GM12878 (cell line): ENCODE measurements around the gene CAMTA1. TPM values are rescaled to one million over a fixed set of nuclear protein-coding genes. Genes with fewer than 3 reads are reported as not detected.

Experiments used
- ATAC-seq: fragments of 200-7000 bp; cut with Tn5 transposase; 3 replicates; pipeline ENCODE4 v1.9.1; 2020; ENCODE audit warnings: mild to moderate bottlenecking, moderate library complexity
- BruUV-seq: library from RNA; stranded (reverse); fragments of 400-500 nt; replicated peaks from 2 replicates; lab custom pipeline; 2021; lab: Mats Ljungman, UMichigan
- CTCF ChIA-PET: fragments of 300-600 bp; sonication (Branson Sonifier 250); formaldehyde crosslinking; extraction: SDS; loops from one replicate; lab custom pipeline; 2021; ENCODE audit warnings: inconsistent platforms; lab: Yijun Ruan, JAX
- POLR2A ChIA-PET: fragments of 350-600 bp; formaldehyde crosslinking; extraction: SDS; loops from one replicate; lab custom pipeline; 2021; ENCODE audit warnings: inconsistent platforms; lab: Charles Lee
- RAD21 ChIA-PET: fragments of 300-600 bp; sonication (Branson Sonifier 250); formaldehyde crosslinking; loops from one replicate; lab custom pipeline; 2023; ENCODE audit warnings: antibody characterized with exemption; ENCODE audit not compliant: unreplicated experiment; lab: Charles Lee
- SMC1A ChIA-PET: fragments of 300-600 bp; sonication (Branson Sonifier 250); formaldehyde crosslinking; loops from one replicate; lab custom pipeline; 2023; ENCODE audit not compliant: unreplicated experiment, uncharacterized antibody; lab: Charles Lee
- DNase-seq: peaks from one replicate; pipeline ENCODE4 v3.0.0-alpha.2; 2011; ENCODE audit warnings: low read depth, low spot score
- FAIRE-seq: peaks from 3 replicates; lab custom pipeline; 2011; peaks lifted over from hg19 to GRCh38; lab: Jason Lieb, UNC
- H2AFZ ChIP-seq: 2 replicates; pipeline ENCODE4 v1.6.0; 2011; ENCODE audit warnings: low read depth, low read length, control low read depth; ENCODE audit not compliant: control insufficient read depth
- H3K27ac ChIP-seq: 2 replicates; pipeline ENCODE4 v1.5.1; 2011; ENCODE audit warnings: control low read depth; ENCODE audit not compliant: control insufficient read depth, insufficient read depth
- H3K27me3 ChIP-seq, 2 experiments: replicated peaks in 1 of 2; 2 replicates each; pipeline versions ENCODE4 v1.6.0 to v1.6.1; 2011; ENCODE audit warnings: low read length in 1 of 2; ENCODE audit not compliant: control insufficient read depth in 2 of 2, insufficient read depth in 2 of 2
- H3K36me3 ChIP-seq, 2 experiments: 2 replicates each; pipeline ENCODE4 v1.5.1; 2011; ENCODE audit warnings: low read length in 1 of 2; ENCODE audit not compliant: control insufficient read depth in 2 of 2, insufficient read depth in 2 of 2
- H3K4me1 ChIP-seq: 2 replicates; pipeline ENCODE4 v1.6.1; 2011; ENCODE audit warnings: mild to moderate bottlenecking, low read length, moderate library complexity, mixed read lengths; ENCODE audit not compliant: control insufficient read depth, insufficient read depth
- H3K4me2 ChIP-seq: 2 replicates; pipeline ENCODE4 v1.6.0; 2011; ENCODE audit warnings: control low read depth; ENCODE audit not compliant: control insufficient read depth, insufficient read depth
- H3K4me3 ChIP-seq: fragments of 200-600 bp; sonication (generic); 2 replicates; pipeline ENCODE4 v1.5.1; 2016
- H3K79me2 ChIP-seq: 2 replicates; pipeline ENCODE4 v1.6.0; 2011; ENCODE audit warnings: low read length; ENCODE audit not compliant: control insufficient read depth, insufficient read depth
- H3K9ac ChIP-seq: 2 replicates; pipeline ENCODE4 v1.8.0; 2011; ENCODE audit warnings: low read length, control low read depth, mixed read lengths; ENCODE audit not compliant: control insufficient read depth, insufficient read depth
- H3K9me3 ChIP-seq: replicated peaks from 3 replicates; pipeline ENCODE4 v1.5.1; 2011; ENCODE audit warnings: mild to moderate bottlenecking, low read length; ENCODE audit not compliant: control insufficient read depth, insufficient read depth
- H4K20me1 ChIP-seq: 2 replicates; pipeline ENCODE4 v1.6.0; 2011; ENCODE audit not compliant: control insufficient read depth, insufficient read depth
- BACH1 ChIP-seq: fragments of 450-650 bp; IDR thresholded peaks from 2 replicates; pipeline ENCODE4 v1.6.1; 2017; ENCODE audit warnings: mild to moderate bottlenecking, borderline replicate concordance
- BCLAF1 ChIP-seq: fragments of 450-650 bp; IDR thresholded peaks from 2 replicates; pipeline ENCODE4 v1.6.1; 2017; ENCODE audit warnings: antibody characterized with exemption, mild to moderate bottlenecking, moderate library complexity
- CBFB ChIP-seq: IDR thresholded peaks from 2 replicates; pipeline ENCODE4 v1.6.1; 2016; ENCODE audit warnings: antibody characterized with exemption, low read depth
- CBX5 ChIP-seq: sonication (generic); IDR thresholded peaks from 2 replicates; pipeline ENCODE4 v1.6.1; 2016; ENCODE audit warnings: low read depth, moderate library complexity, mild to moderate bottlenecking, inconsistent platforms
- CHD1 ChIP-seq: IDR thresholded peaks from 2 replicates; pipeline ENCODE4 v1.6.1; 2012; ENCODE audit warnings: low read depth, low read length, improper control_type of control experiment
- FOXM1 ChIP-seq: IDR thresholded peaks from 2 replicates; pipeline ENCODE4 v1.6.1; 2012; ENCODE audit warnings: low read depth, mild to moderate bottlenecking, inconsistent platforms, low read length, moderate library complexity
- GATAD2B ChIP-seq: fragments of 450-650 bp; conservative IDR thresholded peaks from 2 replicates; pipeline ENCODE4 v1.6.1; 2017; ENCODE audit warnings: low read depth, mild to moderate bottlenecking, moderate library complexity
- MYB ChIP-seq: fragments of 150-350 bp; IDR thresholded peaks from 2 replicates; pipeline ENCODE4 v1.6.1; 2014; ENCODE audit warnings: mild to moderate bottlenecking, low read depth, low read length, borderline replicate concordance
- NFYB ChIP-seq: IDR thresholded peaks from 2 replicates; pipeline ENCODE4 v1.6.1; 2011; ENCODE audit warnings: low read depth, mild to moderate bottlenecking, low read length, improper control_type of control experiment, moderate library complexity; ENCODE audit not compliant: insufficient read depth
- NKRF ChIP-seq: fragments of 450-650 bp; conservative IDR thresholded peaks from 2 replicates; pipeline ENCODE4 v1.6.1; 2017; ENCODE audit warnings: mild to moderate bottlenecking, moderate library complexity
- PBX3 ChIP-seq: IDR thresholded peaks from 2 replicates; pipeline ENCODE4 v1.6.1; 2011; ENCODE audit warnings: mild to moderate bottlenecking, low read depth, low read length, moderate library complexity; ENCODE audit not compliant: insufficient replicate concordance
- PML ChIP-seq: IDR thresholded peaks from 2 replicates; pipeline ENCODE4 v1.6.1; 2012; ENCODE audit warnings: low read length, inconsistent platforms
- RCOR1 ChIP-seq: conservative IDR thresholded peaks from 2 replicates; pipeline ENCODE4 v1.6.1; 2012; ENCODE audit warnings: low read depth, low read length, improper control_type of control experiment
- SUZ12 ChIP-seq: fragments of 200-600 bp; sonication (generic); IDR thresholded peaks from one replicate; pipeline ENCODE4 v1.6.1; 2018; ENCODE audit warnings: antibody characterized with exemption, mild to moderate bottlenecking; ENCODE audit not compliant: unreplicated experiment
- TARDBP ChIP-seq: IDR thresholded peaks from 2 replicates; pipeline ENCODE4 v1.6.1; 2016; ENCODE audit warnings: borderline replicate concordance
- TCF3 ChIP-seq: IDR thresholded peaks from 2 replicates; pipeline ENCODE4 v1.6.1; 2012; ENCODE audit warnings: low read depth, mild to moderate bottlenecking, low read length, borderline replicate concordance; ENCODE audit not compliant: insufficient read depth
- TCF7 ChIP-seq: IDR thresholded peaks from 2 replicates; pipeline ENCODE4 v1.6.1; 2014; ENCODE audit warnings: antibody characterized with exemption, borderline replicate concordance
- ZNF274 ChIP-seq: IDR thresholded peaks from one replicate; pipeline ENCODE4 v1.8.0; 2011; ENCODE audit not compliant: insufficient read length, insufficient read depth
- WGBS: methylation state at CpG from one replicate; pipeline ENCODE4 v1.1.6; 2016; ENCODE audit warnings: low lambda C conversion rate; ENCODE audit not compliant: insufficient replicate concordance, insufficient coverage; ENCODE audit errors: missing lambda C conversion rate; 5-methylcytosine and 5-hydroxymethylcytosine counted together
- in situ Hi-C: fragments of 300-500 bp; cut with MboI; formaldehyde crosslinking; loops from 9 replicates; pipeline ENCODE4 v1.14.3; 2018; ENCODE audit warnings: mixed read lengths
- intact Hi-C: fragments of 100-400 bp; cut with micrococcal nuclease; formaldehyde crosslinking; loops from one replicate; pipeline ENCODE4 v1.14.2; 2022; ENCODE audit not compliant: unreplicated experiment
- polyA plus RNA-seq, 11 experiments: library from polyadenylated mRNA; depleted of rRNA in 4 of 11; unstranded in 6 of 11; stranded (reverse) in 5 of 11; fragments of >200 nt; fragmentation: Nextera tagmentation in 4 of 11; fragmentation: Illumina TruSeq in 1 of 11; extraction: Ambion mirVana in 4 of 11; extraction: Trizol in 1 of 11; gene quantifications; 1 replicate in 1 of 11; 2 replicates in 10 of 11; pipeline versions ENCODE4 v1.2.1 to v1.2.3, GENCODE V29; 2011 to 2016; ENCODE audit warnings: inconsistent platforms in 2 of 11, missing spikeins in 2 of 11, low read depth in 1 of 11
- total RNA-seq, 4 experiments: library from RNA; depleted of rRNA in 3 of 4; stranded (reverse); fragments of >200 nt in 3 of 4; fragmentation: Illumina TruSeq in 1 of 4; extraction: Trizol in 1 of 4; gene quantifications; 2 replicates each; pipeline versions ENCODE4 v1.2.1 to v1.2.3, GENCODE V29; 2013 to 2021
- TF ChIP-seq, protein P1 (sequence below): fragments of 150-350 bp; IDR thresholded peaks from 2 replicates; pipeline ENCODE4 v1.6.1; 2014; ENCODE audit warnings: mild to moderate bottlenecking, low read depth, low read length

Gene CAMTA1
- total and polyA plus RNA-seq, 10 of the 15 experiments (the other 5 are each of a cell fraction or from before 2014, with no cell fraction given): 37.7 to 148 (median 76.4) TPM

- BruUV-seq: no TSS peak
- peaks cover 3 to 5% of the 10 kb centered on the region in 2 experiments; a peak in 2 of 4 replicates for H3K27me3 ChIP-seq
- DNase-seq: no peak
- in situ Hi-C loops (no loop called here), intact Hi-C loops (no loop called here)
- ChIA-PET POLR2A (no interaction called here), RAD21 (no interaction called here), SMC1A (no interaction called here), CTCF (no interaction called here)
- no peak overlapping the region for H3K27ac ChIP-seq
- no peaks in the 10 kb centered on the region for H3K36me3 ChIP-seq
- no peaks in the 10 kb centered on the region for H3K4me1 ChIP-seq
- FAIRE-seq: no peak
- H3K9me3 ChIP-seq: no peaks in the 10 kb centered on the region
- H3K4me3 ChIP-seq: no peak overlapping the region
- no peaks in the 10 kb centered on the region for H3K79me2 ChIP-seq
- ATAC-seq: no peak
- H2AFZ ChIP-seq: no peak overlapping the region
- no peaks in the 10 kb centered on the region for H4K20me1 ChIP-seq
- no peak overlapping the region for H3K9ac ChIP-seq
- H3K4me2 ChIP-seq: no peak overlapping the region
- 48% methylated on average over 11 of the region's 11 CpGs for WGBS
- TF ChIP-seq SUZ12 (no peak), GATAD2B (no peak), CBFB (no peak), BACH1 (no peak), CHD1 (no peak), BCLAF1 (no peak), TCF3 (no peak), CBX5 (no peak), RCOR1 (no peak), PML (no peak), TCF7 (no peak), NKRF (no peak), PBX3 (no peak), ZNF274 (no peak), FOXM1 (no peak), TARDBP (no peak), MYB (no peak), NFYB (no peak)
- TF ChIP-seq, protein P1, sequence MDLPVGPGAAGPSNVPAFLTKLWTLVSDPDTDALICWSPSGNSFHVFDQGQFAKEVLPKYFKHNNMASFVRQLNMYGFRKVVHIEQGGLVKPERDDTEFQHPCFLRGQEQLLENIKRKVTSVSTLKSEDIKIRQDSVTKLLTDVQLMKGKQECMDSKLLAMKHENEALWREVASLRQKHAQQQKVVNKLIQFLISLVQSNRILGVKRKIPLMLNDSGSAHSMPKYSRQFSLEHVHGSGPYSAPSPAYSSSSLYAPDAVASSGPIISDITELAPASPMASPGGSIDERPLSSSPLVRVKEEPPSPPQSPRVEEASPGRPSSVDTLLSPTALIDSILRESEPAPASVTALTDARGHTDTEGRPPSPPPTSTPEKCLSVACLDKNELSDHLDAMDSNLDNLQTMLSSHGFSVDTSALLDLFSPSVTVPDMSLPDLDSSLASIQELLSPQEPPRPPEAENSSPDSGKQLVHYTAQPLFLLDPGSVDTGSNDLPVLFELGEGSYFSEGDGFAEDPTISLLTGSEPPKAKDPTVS: no peak
These were observed 186.4 kb downstream of the CAMTA1 start for GRCh38 chr1:6971699-6972098.
